ENCODE measurements around the gene ZNF19.
A peak's percentile ranks its signal among the peaks of the same experiment; 100 is the strongest.

DNA sequence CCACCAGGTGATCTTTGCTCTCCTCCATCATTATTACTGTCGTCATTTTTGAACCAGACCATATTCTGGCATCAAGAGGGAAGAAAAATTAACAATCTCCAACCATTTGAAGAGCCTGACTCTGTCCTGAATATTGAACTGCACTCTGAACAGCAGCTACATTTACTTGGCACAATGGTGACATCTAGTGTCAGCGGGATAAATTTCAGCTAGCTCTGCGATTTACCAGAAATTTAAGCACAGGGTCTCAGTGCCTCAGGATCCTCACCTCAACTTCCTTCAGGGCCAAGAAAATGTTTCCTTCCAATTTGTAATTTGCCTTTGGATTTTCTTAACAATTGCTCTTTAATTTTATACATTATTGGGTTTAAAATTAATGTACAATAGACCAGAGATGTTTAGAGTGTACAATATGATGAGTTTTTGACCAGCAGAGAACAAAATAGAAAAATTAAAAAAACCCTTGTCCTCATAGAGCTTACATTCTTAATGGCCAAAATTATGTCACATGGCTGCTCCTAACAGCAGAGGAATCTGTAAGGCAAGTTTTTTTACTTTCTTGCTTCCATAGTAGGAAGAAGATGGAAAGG lies 10.7 kb upstream of the ZNF19 start:
- no peak for TF ChIP-seq CEBPB (IDR thresholded peaks at IDR 0.05)
- TF ChIP-seq RAD21 (IDR thresholded peaks at IDR 0.05; ENCODE audit: low read depth), result peak; percentile 72
- TF ChIP-seq YY1 (IDR thresholded peaks at IDR 0.05; ENCODE audit: low read depth), result no peak
- no peak for TF ChIP-seq ZBTB7A (IDR thresholded peaks at IDR 0.05; ENCODE audit: low read depth)
- TF ChIP-seq, protein P1, sequence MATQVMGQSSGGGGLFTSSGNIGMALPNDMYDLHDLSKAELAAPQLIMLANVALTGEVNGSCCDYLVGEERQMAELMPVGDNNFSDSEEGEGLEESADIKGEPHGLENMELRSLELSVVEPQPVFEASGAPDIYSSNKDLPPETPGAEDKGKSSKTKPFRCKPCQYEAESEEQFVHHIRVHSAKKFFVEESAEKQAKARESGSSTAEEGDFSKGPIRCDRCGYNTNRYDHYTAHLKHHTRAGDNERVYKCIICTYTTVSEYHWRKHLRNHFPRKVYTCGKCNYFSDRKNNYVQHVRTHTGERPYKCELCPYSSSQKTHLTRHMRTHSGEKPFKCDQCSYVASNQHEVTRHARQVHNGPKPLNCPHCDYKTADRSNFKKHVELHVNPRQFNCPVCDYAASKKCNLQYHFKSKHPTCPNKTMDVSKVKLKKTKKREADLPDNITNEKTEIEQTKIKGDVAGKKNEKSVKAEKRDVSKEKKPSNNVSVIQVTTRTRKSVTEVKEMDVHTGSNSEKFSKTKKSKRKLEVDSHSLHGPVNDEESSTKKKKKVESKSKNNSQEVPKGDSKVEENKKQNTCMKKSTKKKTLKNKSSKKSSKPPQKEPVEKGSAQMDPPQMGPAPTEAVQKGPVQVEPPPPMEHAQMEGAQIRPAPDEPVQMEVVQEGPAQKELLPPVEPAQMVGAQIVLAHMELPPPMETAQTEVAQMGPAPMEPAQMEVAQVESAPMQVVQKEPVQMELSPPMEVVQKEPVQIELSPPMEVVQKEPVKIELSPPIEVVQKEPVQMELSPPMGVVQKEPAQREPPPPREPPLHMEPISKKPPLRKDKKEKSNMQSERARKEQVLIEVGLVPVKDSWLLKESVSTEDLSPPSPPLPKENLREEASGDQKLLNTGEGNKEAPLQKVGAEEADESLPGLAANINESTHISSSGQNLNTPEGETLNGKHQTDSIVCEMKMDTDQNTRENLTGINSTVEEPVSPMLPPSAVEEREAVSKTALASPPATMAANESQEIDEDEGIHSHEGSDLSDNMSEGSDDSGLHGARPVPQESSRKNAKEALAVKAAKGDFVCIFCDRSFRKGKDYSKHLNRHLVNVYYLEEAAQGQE (IDR thresholded peaks at IDR 0.05; ENCODE audit: low read depth), result no peak
- TF ChIP-seq TCF12 (IDR thresholded peaks at IDR 0.05; ENCODE audit: low read depth), result no peak
- no peak for TF ChIP-seq EP300 (IDR thresholded peaks at IDR 0.05; ENCODE audit: borderline replicate concordance)
- no peak for TF ChIP-seq MAX (IDR thresholded peaks at IDR 0.05)
- TF ChIP-seq FOXM1 (IDR thresholded peaks at IDR 0.05; ENCODE audit: borderline replicate concordance, low read depth), result no peak

Measured in Ishikawa (cell line).